H1 (cell line): ENCODE results near the gene TEX54. TPM values are rescaled to one million over a fixed set of nuclear protein-coding genes. Genes with fewer than 3 reads are reported as not detected.

Experiments used
- ASH2L ChIP-seq: fragments of 200-600, 300-600 bp; sonication (generic); IDR thresholded peaks from one replicate; pipeline ENCODE4 v1.7.1; 2017; ENCODE audit warnings: low read length
- BACH1 ChIP-seq: IDR thresholded peaks from 2 replicates; pipeline ENCODE4 v1.6.1; 2012; ENCODE audit warnings: low read length, improper control_type of control experiment
- BCL11A ChIP-seq, 2 experiments: IDR thresholded peaks; one replicate each; pipeline ENCODE4 v1.6.1; 2011; ENCODE audit warnings: low read depth in 2 of 2, low read length in 2 of 2, mild to moderate bottlenecking in 2 of 2
- BRCA1 ChIP-seq: IDR thresholded peaks from 2 replicates; pipeline ENCODE4 v1.6.1; 2012; ENCODE audit warnings: low read depth, low read length, improper control_type of control experiment
- CHD1 ChIP-seq: IDR thresholded peaks from 2 replicates; pipeline ENCODE4 v1.6.1; 2012; ENCODE audit warnings: low read depth, low read length, improper control_type of control experiment
- CTBP2 ChIP-seq: IDR thresholded peaks from 2 replicates; pipeline ENCODE4 v1.7.0; 2011; ENCODE audit warnings: borderline replicate concordance, mild to moderate bottlenecking, moderate library complexity, mixed read lengths, low read length; ENCODE audit not compliant: insufficient read depth, insufficient read length
- HDAC2 ChIP-seq, 2 experiments: fragments of 300-600 bp in 1 of 2; sonication (generic) in 1 of 2; IDR thresholded peaks; 2 replicates each; pipeline ENCODE4 v1.6.1; 2011 to 2012; ENCODE audit warnings: low read depth in 2 of 2, low read length in 2 of 2, mild to moderate bottlenecking in 2 of 2, moderate library complexity in 2 of 2, borderline replicate concordance in 1 of 2, inconsistent platforms in 1 of 2
- JUND ChIP-seq: IDR thresholded peaks from 2 replicates; pipeline ENCODE4 v1.6.1; 2011; ENCODE audit warnings: mild to moderate bottlenecking, improper control_type of control experiment, low read length
- KDM4A ChIP-seq: IDR thresholded peaks from one replicate; pipeline ENCODE4 v1.7.1; 2012; ENCODE audit warnings: low read depth, mild to moderate bottlenecking, moderate library complexity, low read length, inconsistent platforms; ENCODE audit not compliant: severe bottlenecking
- PHF8 ChIP-seq: fragments of 200-600 bp; sonication (generic); conservative IDR thresholded peaks from 2 replicates; pipeline ENCODE4 v1.7.1; 2012; ENCODE audit warnings: low read depth, mild to moderate bottlenecking, inconsistent platforms, low read length, moderate library complexity
- RAD21 ChIP-seq, 2 experiments: IDR thresholded peaks in 1 of 2; conservative IDR thresholded peaks in 1 of 2; 2 replicates each; pipeline ENCODE4 v1.6.1; 2011; ENCODE audit warnings: low read depth in 2 of 2, low read length in 2 of 2, improper control_type of control experiment in 1 of 2, inconsistent platforms in 1 of 2, mild to moderate bottlenecking in 1 of 2, moderate library complexity in 1 of 2
- RFX5 ChIP-seq: IDR thresholded peaks from 2 replicates; pipeline ENCODE4 v1.6.1; 2011; ENCODE audit warnings: low read depth, low read length, improper control_type of control experiment, borderline replicate concordance
- SIN3A ChIP-seq, 2 experiments: IDR thresholded peaks in 1 of 2; conservative IDR thresholded peaks in 1 of 2; 2 replicates each; pipeline ENCODE4 v1.6.1; 2011 to 2012; ENCODE audit warnings: low read length in 2 of 2, improper control_type of control experiment in 1 of 2, low read depth in 1 of 2, mild to moderate bottlenecking in 1 of 2
- SIRT6 ChIP-seq: IDR thresholded peaks from one replicate; pipeline ENCODE4 v1.7.1; 2012; ENCODE audit warnings: low read length, inconsistent platforms
- SP1 ChIP-seq: IDR thresholded peaks from 2 replicates; pipeline ENCODE4 v1.6.1; 2011; ENCODE audit warnings: low read depth, low read length
- SRF ChIP-seq: IDR thresholded peaks from 2 replicates; pipeline ENCODE4 v1.6.1; 2011; ENCODE audit warnings: mild to moderate bottlenecking, low read depth, low read length, moderate library complexity
- SUZ12 ChIP-seq: fragments of 200-600 bp; sonication (generic); IDR thresholded peaks from 2 replicates; pipeline ENCODE4 v1.6.1; 2012; ENCODE audit warnings: mild to moderate bottlenecking, inconsistent platforms, low read length, moderate library complexity, mixed read lengths
- TAF1 ChIP-seq: IDR thresholded peaks from 2 replicates; pipeline ENCODE4 v1.6.1; 2011; ENCODE audit warnings: mild to moderate bottlenecking, low read depth, low read length
- TAF7 ChIP-seq: optimal IDR thresholded peaks from 2 replicates; pipeline ENCODE3; 2011; ENCODE audit warnings: low read depth, mild to moderate bottlenecking, inconsistent platforms, low read length, moderate library complexity, borderline replicate concordance
- TEAD4 ChIP-seq: IDR thresholded peaks from 2 replicates; pipeline ENCODE4 v1.6.1; 2012; ENCODE audit warnings: low read depth, low read length, inconsistent platforms, mixed read lengths
- polyA plus RNA-seq, 7 experiments: library from polyadenylated mRNA; depleted of rRNA in 3 of 7; stranded (reverse) in 5 of 7; unstranded in 2 of 7; fragments of >200 nt in 5 of 7; fragments of 200-250 nt in 2 of 7; gene quantifications; 1 replicate in 5 of 7; 2 replicates in 1 of 7; 4 replicates in 1 of 7; pipeline versions ENCODE4 v1.2.1 to v1.2.3, GENCODE V29; 2011 to 2013; ENCODE audit warnings: missing spikeins in 2 of 7, mixed read lengths in 2 of 7
- total RNA-seq: library from RNA; stranded (reverse); fragmentation: NEBNext Ultra II Directional; extraction: Animal tissue kit (Norgen Biotek cat#: 25700); gene quantifications from 2 replicates; pipeline ENCODE4 v1.2.1, GENCODE V29; 2021
- TF ChIP-seq, protein P1 (sequence below): IDR thresholded peaks from 2 replicates; pipeline ENCODE4 v1.6.1; 2012; ENCODE audit warnings: inconsistent platforms
- TF ChIP-seq, protein P2 (sequence below): IDR thresholded peaks from 2 replicates; pipeline ENCODE4 v1.6.1; 2012; ENCODE audit warnings: inconsistent platforms

TEX54 gene
- total and polyA plus RNA-seq, 2 of the 8 experiments (the other 6 are each of a cell fraction or from before 2014, with no cell fraction given): 1.2 TPM; not detected in 1

DNA sequence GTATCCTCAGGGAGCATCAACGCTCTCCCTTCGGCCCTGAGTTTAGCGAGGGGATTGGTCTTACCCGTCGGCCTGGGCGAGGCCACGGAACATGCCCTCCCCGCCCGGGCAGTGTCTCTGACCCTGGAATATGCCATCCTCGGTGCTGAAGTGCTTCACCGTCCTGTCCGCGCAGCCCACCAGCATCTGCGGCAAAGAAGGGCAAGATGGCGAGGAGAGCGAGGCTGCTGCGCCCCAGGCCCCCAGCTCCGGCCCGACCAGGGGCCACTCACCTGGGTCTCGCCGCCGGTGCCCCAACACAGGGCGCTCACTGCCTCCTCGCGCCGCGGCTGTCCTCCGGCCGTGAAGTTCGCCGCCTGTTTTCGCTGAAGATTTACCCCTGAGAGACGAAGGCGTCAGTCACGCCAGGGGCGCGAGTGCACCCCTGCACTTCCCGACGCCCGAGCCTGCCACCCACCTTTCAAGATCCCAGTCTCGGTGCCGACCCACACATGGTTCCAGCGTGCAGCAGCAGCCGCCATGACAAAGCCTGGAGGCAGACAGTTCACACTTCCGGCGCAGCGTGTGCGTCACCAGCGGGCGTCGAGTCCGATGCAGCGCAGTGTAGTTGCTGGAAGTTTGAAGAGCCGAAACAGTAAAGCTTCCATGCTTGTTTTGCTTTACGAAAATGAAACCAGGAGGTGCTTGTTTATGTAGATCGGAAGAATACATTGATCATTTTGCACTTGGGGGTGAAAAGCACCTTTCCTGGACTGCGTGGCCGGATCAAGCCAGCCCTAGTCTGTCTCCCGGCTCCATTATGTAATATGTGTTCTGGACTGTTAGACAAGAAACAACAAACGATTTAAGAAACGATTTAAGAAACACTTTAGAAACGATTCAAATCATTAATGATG, 6.7 kb upstream of the TEX54 start, which contains the start of gene WDR74 (continued):
- TF ChIP-seq SIRT6 (no peak), TAF1 (peak; percentile 96), SRF (peak; percentile 85), HDAC2 (IDR thresholded peaks at IDR 0.05; ENCODE audit: borderline replicate concordance in 1 of 2, low read depth in 2 of 2, low read length in 2 of 2) (peak; percentile 69 to 99; a peak in 3 of 4 replicates), BACH1 (no peak), BRCA1 (peak; percentile 43; the same call in 1 of the 2 replicates), KDM4A (peak; percentile 100), BCL11A (IDR thresholded peaks at IDR 0.05; ENCODE audit: low read depth in 2 of 2, low read length in 2 of 2) (no peak), TEAD4 (no peak), SIN3A (conservative IDR thresholded peaks at IDR 0.05 in 1 of 2, IDR thresholded peaks at IDR 0.05 in 1 of 2; ENCODE audit: low read depth in 1 of 2, low read length in 2 of 2) (peak; percentile 99 to 100), ASH2L (peak; percentile 95), RFX5 (no peak), SUZ12 (no peak), SP1 (no peak), CTBP2 (peak; percentile 62), TAF7 (peak; percentile 93), RAD21 (IDR thresholded peaks at IDR 0.05 in 1 of 2, conservative IDR thresholded peaks at IDR 0.05 in 1 of 2; ENCODE audit: low read depth in 2 of 2, low read length in 2 of 2) (no peak), JUND (no peak), PHF8 (peak; percentile 89), CHD1 (no peak; the same call in 1 of the 2 replicates)
- TF ChIP-seq, protein P1, sequence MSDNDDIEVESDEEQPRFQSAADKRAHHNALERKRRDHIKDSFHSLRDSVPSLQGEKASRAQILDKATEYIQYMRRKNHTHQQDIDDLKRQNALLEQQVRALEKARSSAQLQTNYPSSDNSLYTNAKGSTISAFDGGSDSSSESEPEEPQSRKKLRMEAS: peak; percentile 99
- TF ChIP-seq, protein P2, sequence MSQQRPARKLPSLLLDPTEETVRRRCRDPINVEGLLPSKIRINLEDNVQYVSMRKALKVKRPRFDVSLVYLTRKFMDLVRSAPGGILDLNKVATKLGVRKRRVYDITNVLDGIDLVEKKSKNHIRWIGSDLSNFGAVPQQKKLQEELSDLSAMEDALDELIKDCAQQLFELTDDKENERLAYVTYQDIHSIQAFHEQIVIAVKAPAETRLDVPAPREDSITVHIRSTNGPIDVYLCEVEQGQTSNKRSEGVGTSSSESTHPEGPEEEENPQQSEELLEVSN: peak; percentile 40
